NCI-H510A treated with DMSO at 0.1 percent for 48 hours (cell line): ENCODE results near the gene CLDN1.
"Not testable (repeated sequence)": the region's sequence is repeated elsewhere in the genome, so short reads cannot be mapped to it uniquely, and the experiment has no call there.

Experiments
- DNase-seq: peaks from one replicate; lab custom pipeline; 2025; lab: John Stamatoyannopoulos, UW

CLDN1 gene

DNA sequence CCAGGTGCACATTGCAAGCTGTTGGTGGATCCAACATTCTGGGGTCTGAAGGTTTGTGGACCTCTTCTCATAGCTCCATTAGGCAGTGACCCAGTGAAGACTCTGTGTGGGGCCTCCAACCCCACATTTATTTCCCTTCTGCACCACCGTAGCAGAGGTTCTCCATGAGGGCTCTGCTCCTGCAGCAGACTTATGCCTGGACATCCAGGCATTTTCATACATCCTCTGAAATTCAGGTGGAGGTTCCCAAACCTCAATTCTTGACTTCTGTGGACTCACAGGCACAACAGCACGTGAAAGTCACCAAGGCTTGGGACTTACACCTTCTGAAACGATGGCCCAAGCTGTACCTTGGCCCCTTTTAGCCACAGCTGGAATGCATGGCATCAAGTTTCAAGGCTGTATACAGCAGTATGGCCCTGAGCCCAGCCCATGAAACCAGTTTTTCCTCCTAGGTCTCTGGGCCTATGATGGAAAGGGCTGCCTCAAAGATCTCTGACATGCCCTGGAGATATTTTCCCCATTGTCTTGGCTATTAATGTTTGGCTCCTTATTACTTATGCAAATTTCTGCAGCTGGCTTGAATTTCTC, 30.2 kb downstream of the CLDN1 start:
- no peak for DNase-seq

DNA sequence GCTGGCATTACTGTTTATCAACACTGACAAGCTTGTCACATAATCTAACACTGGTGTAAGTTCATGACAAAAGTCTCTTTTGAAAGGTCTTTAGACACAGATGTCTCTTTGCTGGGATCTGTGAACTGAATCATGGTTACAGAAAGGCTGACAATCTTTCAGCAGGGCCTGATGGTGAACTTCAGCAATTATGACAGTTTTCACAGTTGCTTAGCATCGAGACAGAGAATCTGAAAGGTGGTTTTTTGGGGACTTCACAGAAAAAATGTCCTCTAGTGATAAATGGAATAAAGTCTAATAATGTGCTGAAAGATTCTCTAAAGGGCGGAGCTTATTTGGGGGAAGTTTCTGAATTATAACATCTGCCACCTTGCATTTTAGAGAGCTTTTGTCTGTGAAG, 32.3 kb downstream of the CLDN1 start:
- DNase-seq = no peak

DNA sequence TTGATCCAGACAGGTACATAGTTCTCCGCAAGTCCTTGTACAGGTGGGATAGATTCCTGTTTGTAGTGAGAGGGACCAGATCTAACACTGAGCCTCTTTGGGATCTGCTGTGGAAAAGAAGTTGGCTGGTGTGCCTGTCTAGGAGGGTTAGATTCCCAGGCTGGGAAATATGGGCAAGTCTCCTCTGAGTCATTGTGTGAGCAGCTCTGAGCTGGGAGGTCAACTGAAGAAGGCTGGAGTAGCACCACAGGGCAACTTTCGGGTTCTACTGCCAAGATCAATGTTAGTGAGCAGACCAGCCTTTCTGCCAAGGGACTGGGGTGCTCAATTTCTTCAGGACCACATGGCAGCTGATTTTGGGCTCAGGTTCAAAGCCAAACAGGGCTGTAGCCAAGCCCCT, 33.4 kb downstream of the CLDN1 start:
- no peak for DNase-seq

DNA sequence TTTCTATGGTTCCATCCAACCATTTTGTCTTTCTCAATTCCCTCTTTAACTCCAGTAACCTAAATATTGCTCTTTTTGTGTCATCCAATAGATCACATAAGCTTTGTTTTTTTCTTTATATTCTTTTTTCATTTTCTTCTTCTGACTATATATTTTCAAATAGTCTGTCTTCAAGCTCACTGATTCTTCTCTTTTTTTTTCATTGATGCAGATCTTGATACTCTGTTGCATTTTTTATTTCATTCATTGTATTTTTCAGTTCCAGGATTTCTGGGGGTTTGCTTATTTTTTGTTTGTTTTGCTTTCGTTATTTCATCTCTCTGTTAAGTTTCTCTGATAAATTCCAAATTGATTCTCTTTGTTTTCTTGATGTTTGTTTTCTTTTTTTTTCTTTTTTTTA, 36.2 kb downstream of the CLDN1 start:
- no peak for DNase-seq

DNA sequence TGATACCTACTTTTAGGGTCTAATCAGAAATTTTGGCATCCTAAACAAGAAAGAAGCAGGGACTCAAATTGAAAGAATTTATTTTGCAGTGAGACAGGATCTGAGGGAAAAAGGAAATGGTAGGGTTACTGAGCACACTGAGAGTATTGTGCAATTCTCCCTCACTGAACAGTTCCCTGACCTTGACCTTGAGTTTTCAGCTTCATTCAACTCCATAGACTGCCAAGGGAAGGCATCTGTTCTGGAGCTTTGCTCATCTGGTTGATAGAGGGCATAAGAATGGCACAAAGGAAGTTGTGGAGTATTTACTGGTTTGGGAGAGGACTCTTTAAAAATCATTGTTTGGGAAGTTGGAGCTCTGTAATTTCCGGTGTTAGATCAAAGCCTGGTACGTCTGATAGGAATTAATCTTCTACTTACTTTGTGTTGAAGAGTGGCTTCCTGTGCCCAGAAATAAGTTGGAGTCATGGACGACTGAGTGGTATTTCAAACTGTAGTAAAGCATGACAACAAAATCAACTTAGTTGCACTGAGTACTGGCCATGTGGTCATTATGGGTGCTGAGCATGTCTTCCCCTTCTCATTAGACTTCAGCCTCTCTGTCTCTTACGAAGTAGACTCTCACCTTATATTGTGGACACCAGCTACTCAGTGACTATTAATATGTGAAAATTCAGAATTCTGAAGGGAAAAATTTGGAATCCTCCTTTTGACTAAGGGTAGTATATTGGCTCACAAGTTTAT, 40.8 kb downstream of the CLDN1 start:
- no peak for DNase-seq

DNA sequence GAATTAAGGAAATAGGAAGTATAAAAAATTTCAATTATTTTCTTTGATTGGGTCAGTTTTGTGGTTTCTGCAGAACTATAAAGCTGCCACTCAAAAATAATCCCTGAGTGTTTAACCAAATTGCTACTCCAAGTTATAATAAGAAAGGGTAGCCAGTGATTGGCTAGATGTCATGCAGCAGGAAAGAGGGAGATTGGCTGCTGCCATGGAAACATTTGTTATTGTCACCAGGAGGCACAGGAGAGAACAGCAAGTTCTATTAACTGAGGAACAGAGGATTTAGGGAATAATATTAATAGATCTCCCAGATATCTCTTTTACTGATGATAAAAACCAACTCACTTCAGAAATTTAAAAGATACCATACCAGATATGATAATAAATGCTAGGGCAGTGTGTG, 42.6 kb downstream of the CLDN1 start:
- DNase-seq = no peak

DNA sequence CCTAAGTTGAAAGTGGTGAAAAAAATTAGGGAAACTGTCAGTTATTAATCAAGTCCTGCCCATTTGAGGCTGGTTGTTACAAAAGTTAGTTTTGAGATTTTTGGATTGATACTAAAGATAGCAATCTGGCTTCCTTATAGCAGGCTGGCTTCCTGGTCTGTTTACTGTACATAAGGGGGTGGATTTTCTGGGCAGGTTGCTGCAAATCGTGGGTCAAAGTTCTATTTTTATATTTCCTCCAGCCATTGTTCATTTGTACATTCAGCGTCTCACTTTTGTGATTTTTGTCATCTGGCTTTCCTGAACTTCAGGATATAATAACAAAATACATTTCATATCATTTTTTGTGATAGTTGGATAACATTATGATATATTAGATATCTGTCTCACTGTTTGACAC, 49.5 kb downstream of the CLDN1 start:
- DNase-seq = no peak

DNA sequence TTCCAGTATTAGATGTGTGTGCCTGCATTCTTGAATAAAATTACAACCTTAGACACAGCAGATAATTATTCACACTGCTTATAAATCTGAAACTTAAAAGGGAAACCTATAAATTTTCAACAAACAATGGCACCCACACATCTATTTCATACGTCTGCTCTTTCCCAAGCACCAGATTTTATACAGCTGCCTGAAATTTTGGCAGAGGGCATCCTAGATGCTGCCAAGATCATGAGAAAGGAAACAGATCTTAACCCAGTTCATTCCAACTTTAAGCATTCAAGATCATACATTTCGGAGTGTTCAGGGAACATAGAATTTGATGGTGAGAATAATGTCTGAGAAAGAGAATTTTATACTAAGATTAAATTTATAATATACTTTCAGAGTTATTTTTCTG, 53.1 kb downstream of the CLDN1 start:
- no peak for DNase-seq

DNA sequence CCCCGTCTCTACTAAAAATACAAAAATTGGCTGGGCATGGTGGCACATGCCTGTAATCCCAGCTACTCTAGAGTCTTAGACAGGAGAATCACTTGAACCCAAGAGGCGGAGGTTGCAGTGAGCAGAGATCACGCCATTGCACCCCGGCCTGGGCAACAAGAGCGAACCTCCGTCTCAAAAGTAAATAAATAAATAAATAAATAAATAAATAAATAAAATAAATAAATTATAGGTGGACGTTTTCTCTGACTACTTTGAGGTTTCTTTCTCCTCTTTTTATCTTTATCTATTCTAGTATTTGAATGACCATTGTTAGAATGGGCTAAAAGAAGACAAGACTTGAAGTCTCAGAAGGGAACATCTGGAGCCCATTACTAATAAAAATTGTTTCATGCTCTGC, 54.8 kb downstream of the CLDN1 start:
- DNase-seq = not testable (repeated sequence)

DNA sequence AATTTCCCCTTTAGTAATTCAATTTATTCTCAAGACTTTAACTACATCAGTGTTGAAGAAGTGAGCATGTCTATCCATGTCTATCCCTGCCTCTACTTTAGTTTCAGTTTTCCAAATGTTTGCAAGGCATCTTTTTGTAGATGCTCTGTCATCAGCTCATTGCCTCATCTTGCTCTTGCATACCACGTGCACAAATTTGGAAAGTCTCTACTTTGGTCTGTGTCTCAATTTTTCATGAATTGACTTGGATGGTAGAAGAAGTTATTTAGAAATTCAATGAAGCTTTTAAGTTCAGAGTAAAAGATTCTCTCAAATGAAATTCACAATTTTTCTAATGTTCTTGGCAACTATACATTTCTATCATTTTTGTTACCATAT, 55.3 kb downstream of the CLDN1 start:
- no peak for DNase-seq

DNA sequence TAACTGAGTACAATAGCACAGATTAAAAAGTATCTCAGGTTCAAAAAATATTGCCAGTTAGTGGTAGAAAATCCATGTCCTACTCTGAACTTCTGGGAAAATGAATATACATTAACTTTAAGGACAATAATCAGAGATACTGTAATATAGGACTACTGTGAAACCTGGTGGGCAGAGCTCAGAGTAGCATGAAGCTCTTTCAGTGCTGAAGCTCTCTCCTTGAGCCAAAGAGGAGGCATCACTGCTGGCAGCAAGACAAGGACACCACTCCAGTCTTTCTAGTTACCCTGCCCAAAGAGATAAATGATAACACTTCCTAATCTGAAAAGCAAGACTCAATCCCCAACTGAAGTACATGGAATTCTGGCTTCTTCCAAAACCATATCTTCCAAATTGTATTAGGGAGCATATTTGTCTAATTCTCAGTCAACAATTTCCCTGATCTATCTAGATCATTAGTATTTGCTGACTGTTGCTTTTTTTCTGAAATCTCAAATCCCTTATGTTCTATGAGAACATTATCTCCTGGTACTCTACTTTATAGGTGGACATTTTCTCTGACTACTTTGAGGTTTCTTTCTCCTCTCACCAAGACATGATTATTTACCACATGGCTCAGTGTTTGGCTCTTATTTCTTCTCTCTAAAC, 55.9 kb downstream of the CLDN1 start:
- DNase-seq = no peak

DNA sequence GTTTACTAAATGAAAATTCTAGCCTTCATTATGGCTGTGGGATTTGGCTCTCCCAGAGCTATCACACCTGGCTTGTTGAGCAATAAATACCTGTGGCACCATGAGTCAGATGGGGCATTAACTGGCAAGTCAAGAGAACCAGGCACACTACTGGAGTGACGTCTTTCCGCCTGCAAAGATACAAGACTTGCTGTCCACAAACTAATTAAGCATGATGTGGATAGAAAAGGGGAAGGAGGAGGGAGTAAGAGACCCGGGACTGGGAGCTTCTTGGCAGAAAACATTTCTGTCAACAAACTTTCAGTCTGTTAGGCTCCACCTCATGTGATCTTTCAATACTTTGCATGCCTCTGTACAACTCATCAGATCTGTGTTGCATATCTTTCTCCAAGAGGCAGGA, 56.5 kb downstream of the CLDN1 start:
- DNase-seq = peak; percentile 23

DNA sequence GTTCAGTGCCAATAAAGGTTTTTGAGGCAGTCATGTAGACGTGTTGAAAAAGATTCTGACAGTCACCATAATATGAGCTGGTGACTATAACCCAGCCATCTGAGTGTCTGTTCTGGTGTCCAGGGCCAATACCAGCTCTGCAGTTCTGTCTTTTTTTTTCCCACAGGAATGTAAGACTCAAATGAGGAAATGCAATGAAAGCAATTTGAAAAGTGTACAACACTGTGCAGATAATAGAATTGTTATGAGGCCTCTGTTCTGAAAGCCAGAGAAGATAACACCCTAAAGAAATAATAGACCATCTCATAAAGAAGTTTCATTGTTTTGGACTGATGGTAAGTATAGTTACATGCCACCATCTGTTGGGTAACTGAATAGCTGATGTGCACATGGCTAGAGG, 57.1 kb downstream of the CLDN1 start:
- no peak for DNase-seq

DNA sequence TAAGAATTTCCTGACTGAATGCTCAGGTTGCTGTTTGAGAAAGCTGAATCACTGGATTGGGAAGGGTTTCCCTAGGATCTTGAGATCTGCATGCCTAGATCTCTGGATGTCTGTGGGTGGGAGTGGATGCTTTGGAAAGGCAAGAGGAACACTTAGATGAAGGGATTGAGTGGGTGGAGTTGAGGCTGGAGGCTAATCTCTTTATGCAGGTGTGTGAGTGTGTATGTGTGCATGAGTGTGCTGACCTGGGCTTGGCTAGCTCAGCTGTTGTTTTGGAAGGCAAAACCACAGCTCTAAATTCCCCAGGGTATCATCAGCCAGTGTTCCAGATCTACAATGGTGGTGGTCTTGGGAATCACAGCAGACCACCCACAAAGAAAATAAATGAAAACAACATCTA, 60.5 kb downstream of the CLDN1 start:
- DNase-seq = no peak

DNA sequence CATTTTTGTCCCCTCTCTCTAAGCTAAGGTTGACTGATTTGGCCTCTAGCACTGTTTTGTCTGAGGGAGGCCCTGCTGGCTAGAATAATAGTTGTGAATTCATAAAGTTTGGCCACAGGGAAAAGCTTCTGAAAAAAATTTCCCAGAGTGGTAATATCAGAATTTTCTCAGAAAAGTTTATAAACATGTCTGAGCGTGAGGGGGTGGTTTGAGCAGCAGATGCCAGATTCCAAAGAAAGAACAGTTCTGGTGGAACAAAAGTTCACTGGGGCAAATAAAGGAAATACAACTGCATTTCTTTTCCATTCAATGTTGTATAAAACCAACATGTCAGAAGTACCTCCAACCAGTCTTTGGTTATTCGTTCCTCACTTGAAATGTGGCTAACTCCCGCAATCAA, 61.2 kb downstream of the CLDN1 start:
- no peak for DNase-seq

DNA sequence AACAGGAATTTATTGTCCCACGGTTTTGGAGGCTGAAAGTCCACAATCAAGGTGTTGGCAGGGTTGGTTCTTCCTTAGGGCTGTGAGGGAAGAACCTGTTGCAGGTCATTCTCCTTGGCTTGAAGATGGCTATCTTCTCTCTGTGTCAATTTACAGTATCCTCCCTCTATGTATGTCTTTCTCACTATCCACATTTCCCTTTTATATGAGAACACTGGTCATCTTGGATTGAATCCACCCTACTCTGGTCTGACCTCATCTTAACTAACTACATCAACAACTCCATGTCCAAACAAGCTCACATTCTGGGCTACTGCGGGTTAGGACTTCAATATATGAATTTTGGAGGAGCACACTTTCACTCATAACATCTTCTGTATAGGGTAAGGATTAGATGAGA, 61.9 kb downstream of the CLDN1 start:
- DNase-seq = no peak

DNA sequence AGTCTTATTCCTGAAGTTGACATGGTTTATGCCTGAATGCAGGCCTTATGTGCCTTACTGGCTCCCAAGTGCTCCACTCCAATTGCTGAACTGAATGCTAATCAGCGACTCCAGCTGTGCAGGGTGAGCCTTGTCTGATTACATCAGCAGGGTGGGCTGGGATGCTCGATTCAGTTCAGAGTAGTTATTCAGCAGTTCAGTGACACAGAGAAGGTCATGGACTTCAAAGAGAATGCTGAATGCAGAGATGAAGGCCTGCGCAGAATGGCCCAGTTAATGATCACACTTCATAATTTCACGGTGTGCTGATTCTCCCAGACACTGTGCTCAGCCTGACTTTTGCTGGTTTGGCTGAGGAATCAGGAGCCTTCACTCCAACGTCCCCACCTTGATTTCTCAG, 63.6 kb downstream of the CLDN1 start:
- no peak for DNase-seq
